C1 segment of cervical spinal cord (tissue), 14 donors: ENCODE measurements around the gene RXRA.
A peak's percentile ranks its signal among the peaks of the same experiment; 100 is the strongest.

Source experiments
- DNase-seq, 14 donors: peaks; one replicate each; lab custom pipeline; 2025; lab: John Stamatoyannopoulos, UW

The RXRA gene

DNA sequence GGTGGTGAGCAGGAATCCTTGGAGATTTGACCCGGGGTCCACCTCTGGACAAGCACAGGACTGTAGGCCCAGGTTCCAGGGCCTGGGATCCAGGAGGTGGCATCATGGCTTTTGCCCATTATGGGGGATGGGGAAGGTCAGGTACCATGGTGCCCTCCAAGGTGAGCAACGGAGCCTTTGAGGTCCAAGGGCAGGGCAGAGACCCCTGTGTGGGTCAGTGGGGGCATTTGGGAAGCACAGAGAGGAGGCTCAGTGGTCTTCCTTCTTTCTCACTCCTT lies 117.7 kb downstream of the RXRA start:
- DNase-seq: no peak

DNA sequence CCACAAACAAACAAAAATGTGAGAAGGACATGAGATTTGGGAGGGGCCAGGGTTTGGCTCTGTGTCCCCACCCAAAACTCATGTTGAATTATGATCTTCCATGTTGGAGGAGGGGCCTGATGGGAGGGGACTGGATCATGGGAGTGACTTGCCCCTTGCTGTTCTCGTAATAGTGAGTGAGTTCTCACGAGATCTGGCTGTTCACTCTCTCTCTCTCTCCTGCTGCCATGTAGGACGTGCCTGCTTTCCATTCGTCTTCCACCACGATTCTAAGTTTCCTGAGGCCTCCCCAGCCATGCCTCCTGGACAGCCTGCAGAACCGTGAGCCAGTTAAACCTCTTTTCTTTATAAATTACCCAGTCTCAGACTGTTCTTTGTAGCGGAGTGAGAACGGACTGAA lies 118.7 kb downstream of the RXRA start:
- no peak for DNase-seq

DNA sequence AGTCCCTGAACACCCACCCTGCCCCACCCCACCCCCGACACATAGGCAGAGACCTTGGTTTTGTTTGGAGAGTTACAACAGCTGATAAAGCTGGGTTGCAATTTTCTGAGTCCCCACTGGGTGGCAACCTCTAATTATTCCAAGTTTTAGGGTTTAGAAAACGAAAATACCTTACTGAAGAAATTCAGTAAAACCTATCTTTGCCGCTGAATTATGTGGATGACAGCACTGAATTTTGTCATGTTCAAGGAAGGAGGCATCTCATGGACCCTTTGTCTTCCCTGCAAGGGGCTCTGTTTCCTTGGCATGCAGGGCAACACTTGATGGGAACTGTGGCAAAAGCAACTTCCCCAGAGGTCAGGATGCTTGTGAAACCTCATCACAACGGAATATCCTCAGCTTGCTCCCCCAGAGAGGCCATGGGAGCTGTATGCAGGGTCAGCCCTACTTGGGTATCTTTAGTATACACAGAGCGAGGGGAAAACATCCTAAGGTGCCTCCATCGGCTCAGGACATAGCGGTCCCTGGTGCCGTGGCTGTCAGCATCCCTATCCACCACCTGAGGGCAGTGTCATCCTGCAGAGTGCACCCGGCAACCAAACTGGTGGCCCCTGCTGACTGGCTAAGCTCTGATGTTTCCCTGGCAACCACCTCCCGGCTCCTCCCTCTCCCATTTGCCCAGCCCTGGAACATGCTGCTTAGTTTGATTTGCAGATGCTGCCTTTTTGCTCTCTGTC lies 123.1 kb downstream of the RXRA start:
- DNase-seq: peak in 12 of 14 donors; percentile 42 to 87 (median 74)

DNA sequence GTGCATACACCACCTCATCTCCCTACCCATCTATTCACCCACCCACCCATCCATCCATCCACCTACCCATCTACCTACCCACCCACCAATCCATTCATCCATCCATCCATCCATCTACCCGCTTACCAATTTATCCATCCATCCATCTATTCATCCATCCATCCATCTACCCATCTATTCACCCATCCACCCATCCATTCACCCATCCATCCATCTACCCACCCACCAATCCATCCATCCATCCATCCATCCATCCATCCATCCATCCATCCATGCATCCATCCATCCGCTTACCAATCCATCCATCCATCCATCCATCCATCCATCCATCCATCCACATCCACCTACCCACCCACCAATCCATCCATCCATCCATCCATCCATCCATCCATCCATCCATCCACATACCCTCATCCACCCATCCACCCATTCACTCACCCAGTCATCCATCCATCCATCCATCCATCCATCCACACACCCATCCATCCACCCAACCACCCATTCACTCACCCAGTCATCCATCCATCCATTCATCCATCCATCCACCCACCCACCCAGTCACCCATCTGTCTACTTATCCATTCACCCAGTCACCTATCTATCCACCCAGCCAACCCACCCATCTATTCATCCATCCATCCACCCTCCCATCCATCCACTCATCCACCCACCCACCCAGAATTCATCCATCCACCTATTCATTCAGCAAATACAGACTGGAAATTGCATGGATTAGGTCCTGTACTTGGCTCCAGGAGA lies 125.6 kb downstream of the RXRA start:
- no peak for DNase-seq

DNA sequence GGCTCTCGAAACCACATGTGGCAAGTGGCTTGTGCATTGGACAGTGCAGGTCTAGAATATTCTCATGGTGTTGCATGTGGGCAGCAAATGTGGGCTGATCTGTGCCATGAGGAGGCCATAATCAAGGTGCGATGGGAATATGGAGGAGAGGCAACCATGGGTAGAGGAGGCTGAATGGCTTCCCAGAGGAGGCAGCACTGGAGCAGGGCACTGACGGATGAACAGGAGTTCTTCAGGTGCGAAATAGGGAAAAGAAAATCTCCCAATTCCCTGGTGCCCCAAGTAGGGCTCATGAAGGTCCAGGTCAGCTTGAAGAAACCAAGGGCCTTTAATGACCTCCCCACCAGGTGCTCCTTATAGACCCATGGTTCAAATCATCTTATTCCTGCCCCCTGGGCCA lies 126.5 kb downstream of the RXRA start:
- no peak for DNase-seq

DNA sequence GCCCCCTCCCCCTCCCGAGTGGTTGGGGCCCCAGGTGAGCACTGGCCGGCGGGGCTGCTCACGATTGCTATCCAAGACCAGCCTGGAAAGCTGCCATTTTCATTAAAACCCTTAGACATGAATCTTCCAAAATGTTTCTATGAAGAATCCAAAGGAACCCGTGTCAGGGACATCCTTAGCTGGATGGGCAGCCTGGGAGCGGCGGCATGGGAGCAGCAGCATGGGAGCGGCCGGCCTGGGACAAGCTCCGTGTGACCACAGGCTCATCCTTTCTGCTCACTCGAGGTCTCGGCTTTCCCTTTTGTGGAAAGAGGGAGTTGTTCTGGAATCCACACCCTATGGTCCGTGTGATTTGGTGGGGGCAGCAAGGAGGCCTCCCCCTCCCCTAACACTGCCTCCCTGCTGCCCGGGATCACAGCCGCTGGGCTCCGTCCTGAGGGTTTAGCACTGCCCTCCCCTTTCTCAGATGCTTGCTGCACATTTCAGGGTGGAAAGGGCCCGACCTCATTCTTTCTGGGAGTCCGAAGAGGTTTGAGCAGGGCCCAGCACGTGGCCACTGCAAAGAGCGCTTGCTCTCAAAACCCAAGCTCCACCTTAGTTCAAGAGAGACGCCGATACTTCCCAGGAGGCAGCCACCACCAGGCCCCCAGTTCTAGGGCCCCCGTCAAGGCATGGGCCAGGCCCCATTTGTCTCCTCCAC lies 127.7 kb downstream of the RXRA start:
- no peak for DNase-seq

DNA sequence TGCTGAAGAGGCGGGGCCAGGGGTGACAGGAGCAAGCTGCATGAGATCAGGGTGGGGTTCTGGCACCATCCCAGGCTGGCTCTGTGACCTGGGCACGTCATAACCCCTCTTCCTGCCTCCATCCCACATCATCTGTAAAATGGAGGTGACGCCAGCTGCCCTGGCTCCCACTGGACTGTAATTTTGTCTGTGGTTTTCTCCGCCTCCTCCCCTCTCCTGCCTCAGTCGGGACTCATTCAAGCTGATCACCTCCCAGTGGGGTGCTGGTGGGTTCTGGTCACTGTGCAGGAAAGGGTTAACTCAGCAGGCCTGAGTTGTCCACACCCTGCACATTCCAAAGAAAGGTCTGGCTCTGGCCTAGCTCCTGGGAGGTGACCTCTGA lies 128.2 kb downstream of the RXRA start:
- DNase-seq: no peak

DNA sequence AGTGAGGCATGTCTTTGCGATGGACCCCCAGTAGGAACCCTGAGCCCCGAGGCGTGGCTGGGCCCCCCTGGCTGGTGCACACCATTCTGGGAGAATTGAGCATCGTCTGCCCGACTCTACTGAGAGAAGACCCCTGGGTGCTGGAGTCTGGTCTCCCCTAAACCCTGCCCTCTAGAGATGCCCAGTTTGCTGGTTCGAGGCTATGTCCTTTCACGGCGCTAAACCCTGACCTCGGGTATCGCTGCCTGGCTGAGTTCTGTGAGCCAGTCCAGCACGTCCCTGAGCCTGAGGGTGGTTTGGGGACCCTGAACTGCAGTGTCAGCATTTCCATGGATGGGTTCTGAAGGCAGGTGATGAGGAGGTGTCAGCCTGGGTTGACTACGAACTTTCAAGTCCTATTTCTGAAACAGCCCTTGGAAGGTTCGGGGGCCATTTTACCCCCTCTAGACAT lies 128.8 kb downstream of the RXRA start:
- DNase-seq: no peak

DNA sequence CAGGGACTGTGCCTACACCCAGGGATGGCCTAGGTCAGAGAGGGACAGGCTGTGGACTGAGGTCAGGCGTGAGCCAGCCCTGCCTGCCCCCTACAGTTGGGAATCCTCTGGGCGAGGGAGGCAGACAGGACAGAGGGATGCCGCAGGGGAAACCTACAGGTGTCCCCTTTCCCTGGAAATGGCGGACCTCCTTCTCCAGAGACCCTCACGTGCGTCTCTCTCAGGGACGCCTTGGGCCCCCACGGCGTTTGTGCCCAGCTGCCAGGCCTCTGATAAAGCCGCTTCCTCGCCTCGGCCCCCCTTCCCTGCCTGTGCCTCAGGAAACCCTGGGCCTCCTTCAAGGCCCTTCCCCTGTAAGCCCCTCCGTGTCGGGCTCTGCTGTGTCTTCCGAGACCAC lies 129.3 kb downstream of the RXRA start:
- no peak for DNase-seq

DNA sequence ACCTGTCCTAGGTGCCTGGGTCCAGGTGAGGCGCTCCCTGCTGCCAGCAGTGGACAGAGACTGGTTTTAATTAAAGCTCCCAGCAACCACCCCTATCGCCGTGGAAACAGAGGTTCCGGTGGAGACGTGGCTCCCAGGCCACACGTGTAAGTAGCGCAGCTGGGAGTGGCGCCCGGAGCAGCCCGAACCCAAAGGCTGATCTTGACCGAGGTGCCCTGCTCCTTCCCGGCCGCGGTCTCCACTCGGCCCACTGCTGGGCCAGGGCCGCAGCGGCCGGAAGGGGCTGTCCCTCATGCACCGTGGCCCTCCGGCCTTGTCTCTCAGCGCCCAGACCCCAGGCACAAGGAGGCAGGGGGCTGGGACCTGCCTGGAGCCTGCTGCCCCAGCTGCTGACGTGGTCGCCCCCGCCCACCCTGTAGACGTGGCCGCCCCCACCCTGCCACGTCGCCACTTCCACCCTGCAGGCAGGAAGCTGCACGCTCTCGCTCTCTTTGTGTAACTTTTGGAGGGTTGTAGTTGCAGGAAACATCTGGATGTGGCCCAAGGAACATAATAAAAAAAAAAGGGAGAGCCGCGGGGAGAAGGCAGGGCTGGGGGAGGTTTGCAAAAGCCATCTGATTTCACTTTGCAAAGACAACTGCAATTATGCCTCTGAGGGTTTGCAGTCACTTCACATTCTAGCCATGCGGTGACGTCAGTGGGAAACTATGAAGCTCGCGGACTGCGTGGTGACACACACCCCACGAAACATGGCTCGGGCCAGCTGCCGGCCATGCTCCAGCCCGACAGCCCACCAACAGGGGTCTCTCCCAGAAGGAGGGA lies 129.9 kb downstream of the RXRA start:
- DNase-seq: peak in 6 of 14 donors; percentile 11 to 57 (median 25)

DNA sequence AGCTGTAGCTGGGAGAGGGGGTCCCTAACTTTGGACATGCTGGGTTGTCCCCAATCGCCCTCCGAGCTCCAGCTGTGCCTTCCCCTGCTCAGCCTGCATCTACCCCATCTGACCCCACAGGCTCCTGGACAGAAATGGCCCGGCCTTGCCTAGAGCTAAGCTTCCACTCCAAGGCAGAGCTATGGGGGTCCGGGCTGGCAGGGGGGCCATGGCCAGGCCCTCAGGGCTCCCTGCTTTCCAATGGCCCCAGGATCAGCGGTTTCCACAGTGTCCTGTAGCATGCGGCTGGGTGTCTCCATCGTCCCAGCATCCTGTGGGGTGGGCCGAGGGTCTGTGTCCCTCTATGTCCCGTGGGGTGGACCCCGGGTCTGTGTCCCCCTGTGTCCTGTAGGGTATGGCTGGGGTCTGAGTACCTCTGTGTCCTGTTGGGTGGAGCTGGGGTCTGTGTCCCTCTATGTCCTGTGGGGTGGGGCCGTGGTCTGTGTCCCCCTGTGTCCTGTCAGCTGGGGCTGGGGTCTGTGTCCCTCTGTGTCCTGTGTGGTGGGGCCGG lies 130.6 kb downstream of the RXRA start:
- DNase-seq: no peak

DNA sequence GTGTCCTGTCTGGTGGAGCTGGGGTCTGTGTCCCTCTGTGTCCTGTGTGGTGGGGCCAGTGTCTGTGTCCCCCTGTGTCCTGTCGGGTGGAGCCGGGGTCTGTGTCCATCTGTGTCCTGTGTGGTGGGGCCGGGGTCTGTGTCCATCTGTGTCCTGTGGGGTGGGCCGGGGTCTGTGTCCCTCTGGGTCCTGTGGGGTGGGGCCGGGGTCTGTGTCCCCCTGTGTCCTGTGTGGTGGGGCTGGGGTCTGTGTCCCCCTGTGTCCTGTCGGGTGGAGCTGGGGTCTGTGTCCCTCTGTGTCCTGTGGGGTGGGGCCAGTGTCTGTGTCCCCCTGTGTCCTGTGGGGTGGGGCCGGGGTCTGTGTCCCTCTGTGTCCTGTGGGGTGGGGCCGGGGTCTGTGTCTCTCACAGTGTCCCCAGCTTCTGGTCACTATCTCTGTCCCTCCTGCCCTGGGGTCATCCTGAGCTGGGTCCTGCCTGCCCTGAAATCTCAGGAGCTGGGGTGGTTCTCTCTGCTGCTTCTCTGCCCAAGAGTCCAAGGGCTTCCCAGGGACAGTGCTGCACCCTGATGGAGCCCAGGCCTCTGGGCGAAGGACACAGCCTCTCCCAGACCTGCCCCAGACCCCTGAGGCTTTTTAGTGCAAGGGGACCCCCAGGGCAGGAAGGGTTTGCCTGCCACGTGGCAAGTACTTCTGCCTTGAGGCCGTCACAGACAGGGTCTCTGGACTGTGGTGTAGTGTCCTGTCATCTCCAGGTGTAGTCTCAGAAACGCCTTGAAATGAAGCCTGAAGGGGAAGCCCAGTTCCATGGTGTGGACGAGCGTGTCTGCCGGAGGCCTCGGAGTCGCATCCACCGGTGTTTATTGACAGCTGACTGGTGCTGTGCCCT lies 131.3 kb downstream of the RXRA start:
- no peak for DNase-seq

DNA sequence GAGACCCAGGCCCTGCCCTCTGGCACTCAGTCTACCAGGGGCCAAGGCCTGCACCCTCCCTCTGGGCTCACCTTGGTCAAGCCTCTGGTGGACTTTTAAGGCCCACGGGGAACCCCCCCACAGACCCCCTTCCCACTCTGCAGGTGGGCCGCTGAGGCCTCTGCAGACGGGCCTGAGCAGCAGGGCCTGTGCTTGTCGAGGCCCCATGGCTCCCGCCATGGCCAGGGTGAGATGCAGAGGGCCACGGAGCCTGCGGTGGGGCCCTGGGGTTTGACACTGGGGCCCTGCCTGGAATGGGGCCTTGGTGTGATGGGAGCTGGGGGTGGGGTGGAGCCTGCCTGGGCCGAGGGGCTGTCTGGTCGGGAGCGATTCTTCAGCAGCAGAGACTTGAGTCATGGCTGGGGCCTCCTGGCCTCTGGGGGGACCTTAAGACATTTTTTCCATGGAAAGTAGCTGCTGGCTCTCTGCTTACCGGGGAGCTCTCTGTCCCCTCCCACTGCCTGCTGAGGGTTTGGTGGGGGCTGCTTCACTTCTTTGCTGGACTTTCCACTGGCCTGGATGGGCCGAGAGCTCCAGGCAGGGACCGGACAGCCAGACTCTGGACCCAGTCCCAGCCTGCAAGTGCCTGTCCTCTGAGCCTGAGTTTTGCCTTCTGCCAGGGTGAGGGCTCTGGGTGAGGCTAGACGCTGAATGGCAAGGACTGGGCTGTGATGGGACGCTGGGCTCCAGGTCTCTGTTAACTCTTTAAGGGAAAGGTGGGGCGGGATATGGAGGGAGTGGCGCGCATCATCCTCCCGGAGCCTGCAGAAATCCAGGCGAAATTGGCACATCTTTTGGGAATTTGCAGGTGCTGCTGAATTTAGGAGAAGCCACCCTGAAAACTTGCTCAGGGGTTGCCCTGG lies 132.2 kb downstream of the RXRA start:
- DNase-seq: no peak

DNA sequence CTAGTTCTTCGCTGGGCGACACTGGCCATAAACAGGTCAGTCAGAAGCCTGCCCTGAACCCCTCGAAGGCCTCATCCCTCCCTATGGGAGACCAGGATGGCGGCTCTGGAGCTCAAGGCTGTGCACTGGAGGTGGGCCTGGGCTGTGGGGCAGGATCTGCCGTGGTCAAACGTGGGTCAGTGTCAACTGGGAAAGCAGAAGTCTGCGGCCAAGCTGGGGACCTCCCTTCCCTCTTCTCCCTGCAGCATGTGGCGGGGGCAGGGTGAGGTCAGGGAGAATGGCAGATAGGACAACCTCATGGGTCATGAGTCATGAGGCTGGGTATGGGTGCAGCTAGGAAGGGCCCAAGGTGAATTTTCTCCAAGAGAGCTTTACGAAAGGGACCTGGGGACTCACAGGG lies 132.9 kb downstream of the RXRA start:
- peak in 1 of 14 donors; percentile 7 for DNase-seq

DNA sequence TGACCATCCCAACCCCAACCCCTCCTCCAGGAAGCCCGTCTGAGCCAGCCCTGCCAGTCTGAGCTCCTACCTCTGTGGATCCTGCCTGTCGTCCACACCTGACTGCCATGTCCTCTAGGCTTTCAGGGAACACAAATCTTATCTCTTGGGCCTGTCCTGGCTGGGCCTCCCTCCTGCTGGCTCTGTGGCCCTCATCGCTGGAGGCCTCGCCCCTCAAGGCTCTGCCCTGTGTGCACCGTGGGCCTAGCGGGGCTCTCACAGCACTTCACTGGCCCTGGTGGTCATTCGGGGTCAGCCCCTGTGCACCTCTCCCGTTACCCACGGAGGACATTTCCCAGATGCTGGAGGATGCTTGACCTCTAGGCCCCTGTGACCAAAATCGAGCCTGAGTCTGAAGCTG lies 133.3 kb downstream of the RXRA start:
- no peak for DNase-seq

DNA sequence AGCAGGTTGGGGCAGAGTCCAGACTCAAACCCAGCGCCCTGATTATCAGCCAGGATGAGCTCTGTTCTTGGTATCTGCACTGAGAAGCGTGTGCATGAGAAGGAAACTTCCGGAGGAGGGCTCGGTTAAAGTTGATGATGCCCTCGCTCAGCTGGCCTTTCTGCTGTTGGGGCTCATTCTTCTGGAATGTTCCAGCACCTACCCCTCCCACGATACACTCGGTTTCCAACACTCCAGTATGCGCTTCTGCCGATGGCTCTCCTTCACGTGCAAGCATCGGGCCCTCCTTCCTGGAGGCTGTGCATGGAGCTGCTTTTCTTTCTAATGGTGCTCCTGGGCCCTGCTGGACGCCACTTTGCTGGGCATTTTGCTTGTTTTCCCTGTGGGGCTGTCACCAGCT lies 134.0 kb downstream of the RXRA start:
- DNase-seq: no peak

DNA sequence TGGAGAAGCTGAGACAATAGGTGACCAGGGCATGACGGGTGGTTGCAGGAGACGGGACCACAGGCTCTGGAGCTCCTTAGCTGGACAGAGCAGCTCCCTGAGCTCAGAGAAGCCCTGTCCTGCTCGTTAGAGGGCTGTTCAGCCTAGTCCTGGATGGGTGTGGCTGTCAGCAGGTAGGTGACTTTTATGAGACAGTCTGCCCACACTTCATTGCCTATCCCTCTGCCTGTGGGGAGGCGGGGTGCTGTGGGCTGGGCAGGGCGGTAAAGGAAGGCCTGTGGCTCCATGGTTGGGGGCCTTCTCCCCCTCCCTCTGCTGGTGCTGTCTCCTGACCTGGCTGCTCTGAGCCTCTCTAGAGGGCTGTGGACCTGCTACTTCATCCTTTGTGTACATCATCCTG lies 134.6 kb downstream of the RXRA start:
- no peak for DNase-seq

DNA sequence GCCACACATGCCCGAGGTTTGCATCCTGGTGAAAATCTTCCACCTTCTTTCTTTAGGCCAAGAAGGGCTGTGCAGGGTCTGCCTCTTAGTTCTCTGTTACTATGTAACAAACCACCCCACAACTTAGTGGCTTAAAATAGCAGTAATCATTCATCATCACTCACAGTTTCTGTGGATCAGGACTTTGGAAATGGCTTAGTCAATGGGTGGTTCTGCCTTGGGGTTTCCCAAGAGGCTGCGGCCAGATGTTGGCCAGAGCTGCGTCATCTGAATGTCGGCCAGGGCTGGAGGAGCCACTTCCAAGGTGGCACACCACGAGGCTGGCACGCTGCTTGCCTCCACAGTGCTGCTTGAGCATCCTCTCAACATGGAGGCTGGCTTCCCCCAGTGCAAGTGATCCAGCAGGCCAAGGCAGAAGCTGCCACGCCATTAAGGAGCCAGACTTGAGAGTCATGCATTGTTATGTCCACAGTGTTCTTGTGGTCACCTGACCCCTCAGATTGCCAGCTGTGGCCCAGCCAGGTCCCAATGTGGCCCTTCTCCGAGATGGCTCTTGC lies 135.2 kb downstream of the RXRA start:
- DNase-seq: no peak

DNA sequence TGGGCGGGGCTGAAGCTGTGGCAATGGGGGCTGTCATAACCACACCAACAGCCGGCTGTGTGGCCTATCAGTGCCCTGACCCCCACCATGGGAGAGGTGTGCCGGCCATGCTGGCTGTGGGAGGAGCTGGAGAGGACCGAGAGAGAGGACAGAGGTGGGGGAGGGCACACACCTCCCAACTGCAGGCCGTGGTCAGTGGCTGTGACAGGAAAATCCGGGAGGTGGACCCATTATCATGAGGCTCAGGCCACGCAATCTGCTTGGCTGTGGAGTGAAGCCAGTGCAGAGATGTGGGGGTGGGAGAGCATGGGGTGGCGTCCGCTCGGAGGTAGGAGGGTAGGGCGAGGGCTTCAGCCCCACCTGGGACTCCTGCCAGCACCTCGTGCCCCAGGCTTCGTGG lies 136.1 kb downstream of the RXRA start:
- DNase-seq: no peak
